GM23248 (cell line): ENCODE data around the gene ADAT3. TPM values are rescaled to one million over a fixed set of nuclear protein-coding genes. Genes with fewer than 3 reads are reported as not detected.

Source experiments
- DNase-seq: peaks from one replicate; pipeline ENCODE4 v3.0.0-alpha.2; 2015
- H2AFZ ChIP-seq: fragments of 200-600 bp; sonication (generic); 2 replicates; pipeline ENCODE4 v1.6.1; 2016; ENCODE audit warnings: antibody characterized with exemption
- H3F3A ChIP-seq: fragments of 200-600 bp; sonication (generic); 2 replicates; pipeline ENCODE4 v1.6.1; 2016; ENCODE audit warnings: mild to moderate bottlenecking, antibody characterized with exemption, mixed run types; ENCODE audit not compliant: insufficient read depth
- H3K27ac ChIP-seq: fragments of 200-600 bp; sonication (generic); 2 replicates; pipeline ENCODE4 v1.5.1; 2016; ENCODE audit warnings: mild to moderate bottlenecking
- H3K27me3 ChIP-seq: fragments of 200-600 bp; sonication (generic); replicated peaks from 2 replicates; pipeline ENCODE4 v1.6.1; 2016; ENCODE audit warnings: mild to moderate bottlenecking; ENCODE audit not compliant: insufficient read depth
- H3K36me3 ChIP-seq: fragments of 200-600 bp; sonication (generic); 2 replicates; pipeline ENCODE4 v1.6.1; 2016; ENCODE audit warnings: low read depth, mild to moderate bottlenecking
- H3K4me1 ChIP-seq: fragments of 200-600 bp; sonication (generic); 2 replicates; pipeline ENCODE4 v1.6.1; 2016; ENCODE audit warnings: mild to moderate bottlenecking; ENCODE audit not compliant: insufficient read depth
- H3K4me2 ChIP-seq: fragments of 200-600 bp; sonication (generic); one replicate; pipeline ENCODE4 v1.6.1; 2016; ENCODE audit warnings: mild to moderate bottlenecking; ENCODE audit not compliant: unreplicated experiment
- H3K4me3 ChIP-seq: fragments of 200-600 bp; sonication (generic); 2 replicates; pipeline ENCODE4 v1.5.1; 2016; ENCODE audit warnings: mild to moderate bottlenecking
- H3K79me2 ChIP-seq: fragments of 200-600 bp; sonication (generic); 2 replicates; pipeline ENCODE4 v1.6.1; 2016; ENCODE audit warnings: mild to moderate bottlenecking; ENCODE audit not compliant: insufficient read depth
- H3K9ac ChIP-seq: fragments of 200-600 bp; sonication (generic); 2 replicates; pipeline ENCODE4 v1.6.1; 2016; ENCODE audit warnings: mild to moderate bottlenecking
- H3K9me2 ChIP-seq: fragments of 200-600 bp; sonication (generic); 2 replicates; pipeline ENCODE4 v1.6.1; 2016; ENCODE audit warnings: mixed run types, mild to moderate bottlenecking, moderate library complexity; ENCODE audit not compliant: insufficient read depth
- H3K9me3 ChIP-seq: fragments of 200-600 bp; sonication (generic); one replicate; pipeline ENCODE4 v1.6.1; 2017; ENCODE audit warnings: low read depth
- H4K20me1 ChIP-seq: fragments of 200-600 bp; sonication (generic); 2 replicates; pipeline ENCODE4 v1.6.0; 2016; ENCODE audit not compliant: insufficient read depth
- EZH2 ChIP-seq: fragments of 200-600 bp; sonication (generic); IDR thresholded peaks from 2 replicates; pipeline ENCODE4 v1.6.1; 2018; ENCODE audit warnings: antibody characterized with exemption, mild to moderate bottlenecking; ENCODE audit not compliant: insufficient read depth, poor library complexity, severe bottlenecking
- EZH2phosphoT487 ChIP-seq: fragments of 200-600 bp; sonication (generic); IDR thresholded peaks from 2 replicates; pipeline ENCODE4 v1.6.1; 2018; ENCODE audit warnings: antibody characterized with exemption, moderate library complexity, mild to moderate bottlenecking, low read depth; ENCODE audit not compliant: insufficient read depth
- WGBS, 2 experiments: methylation state at CpG; one replicate each; pipeline ENCODE4 v1.1.6; 2015 to 2017; ENCODE audit warnings: low lambda C conversion rate in 2 of 2, low coverage in 1 of 2; ENCODE audit errors: missing lambda C conversion rate in 2 of 2; 5-methylcytosine and 5-hydroxymethylcytosine counted together
- in situ Hi-C: fragments of 300-500 bp; cut with MboI; formaldehyde crosslinking; loops from 2 replicates; pipeline ENCODE4 v1.15.0; 2020
- polyA plus RNA-seq: library from polyadenylated mRNA; unstranded; fragments of >200 nt; fragmentation: Nextera tagmentation; extraction: Ambion mirVana; gene quantifications from 2 replicates; pipeline ENCODE4 v1.2.1, GENCODE V29; 2016
- total RNA-seq: library from RNA; depleted of rRNA; stranded (reverse); fragments of >200 nt; shearing (Covaris generic); gene quantifications from 2 replicates; pipeline ENCODE4 v1.2.3, GENCODE V29; 2014

The ADAT3 gene
- total and polyA plus RNA-seq, 2 experiments from 2014 or later, result 0.22 to 3.2 TPM

DNA sequence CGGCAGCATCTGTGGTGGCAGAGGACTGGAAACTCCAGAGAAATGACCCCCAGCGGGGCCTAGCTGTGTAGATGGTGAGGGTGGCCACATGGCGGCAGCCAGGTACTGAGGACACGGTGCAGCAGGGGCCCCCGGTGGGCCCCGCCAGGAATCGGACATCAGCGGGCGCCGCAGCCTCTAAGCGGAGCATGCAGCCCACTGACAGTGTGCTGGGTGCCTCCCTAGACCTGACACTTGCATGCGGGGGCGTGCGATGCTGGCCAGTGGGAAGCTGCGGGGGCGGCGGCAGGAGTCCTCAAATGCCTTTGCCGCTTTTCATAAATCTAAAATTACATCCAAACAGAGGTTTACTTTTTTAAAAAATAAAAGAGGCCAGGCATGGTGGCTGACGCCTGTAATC, 16.1 kb downstream of the ADAT3 start:
- Histone ChIP-seq H3K4me3 (no peak overlapping the region), H4K20me1 (no peaks in the 10 kb centered on the region), H3K9me3 (no peaks in the 10 kb centered on the region), H3K27me3 (no peaks in the 10 kb centered on the region), H3K4me2 (no peak overlapping the region), H2AFZ (no peak overlapping the region), H3K27ac (no peak overlapping the region), H3K9me2 (no peaks in the 10 kb centered on the region), H3K9ac (no peak overlapping the region), H3K79me2 (no peaks in the 10 kb centered on the region), H3K4me1 (no peaks in the 10 kb centered on the region), H3F3A (no peaks in the 10 kb centered on the region), H3K36me3 (no peaks in the 10 kb centered on the region; the same call in 1 of the 2 replicates)
- no peak for DNase-seq
- TF ChIP-seq EZH2phosphoT487 (no peak), EZH2 (no peak)
- in situ Hi-C loops, result no loop called here
- WGBS, 2 experiments, result 93 to 95% methylated on average over 19 of the region's 19 CpGs

DNA sequence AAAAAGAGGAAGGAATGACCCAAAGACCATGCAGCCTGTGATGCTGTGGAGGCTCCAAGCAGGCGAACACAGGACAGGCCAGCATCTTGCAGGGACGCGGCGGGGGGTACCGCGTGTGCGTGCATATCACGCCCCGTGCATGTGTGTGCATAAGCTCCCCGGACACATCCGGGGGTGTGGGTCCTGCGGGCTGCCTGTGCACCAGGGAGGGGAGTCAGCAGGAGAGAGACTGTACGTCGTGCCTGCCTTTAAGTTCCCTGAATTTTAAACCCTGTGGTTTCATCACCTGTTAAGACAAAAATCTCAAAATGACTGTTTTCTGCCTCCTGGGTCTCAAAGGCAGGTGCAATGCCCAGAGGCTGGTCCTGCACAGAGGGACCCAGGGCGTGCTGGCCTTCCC, 16.6 kb downstream of the ADAT3 start:
- Histone ChIP-seq H3K9ac (no peak overlapping the region), H3K27ac (no peak overlapping the region), H3K9me2 (no peaks in the 10 kb centered on the region), H3K36me3 (no peaks in the 10 kb centered on the region; the same call in 1 of the 2 replicates), H3K79me2 (no peaks in the 10 kb centered on the region), H3K4me3 (no peak overlapping the region), H3F3A (no peaks in the 10 kb centered on the region), H2AFZ (no peak overlapping the region), H3K4me1 (no peaks in the 10 kb centered on the region), H3K27me3 (no peaks in the 10 kb centered on the region), H3K9me3 (no peaks in the 10 kb centered on the region), H3K4me2 (no peak overlapping the region), H4K20me1 (no peaks in the 10 kb centered on the region)
- DNase-seq, result no peak
- WGBS, 2 experiments, result 98% methylated on average over 15 of the region's 15 CpGs
- in situ Hi-C loops, result no loop called here
- TF ChIP-seq EZH2, result no peak
- TF ChIP-seq EZH2phosphoT487, result no peak

- in situ Hi-C loops, result no loop called here
- TF ChIP-seq EZH2phosphoT487 (no peak), EZH2 (no peak)
- 93 to 98% methylated on average over 19 to 23 of the region's 23 CpGs for whole genome bisulfite sequencing, 2 experiments
- Histone ChIP-seq H3K36me3 (no peaks in the 10 kb centered on the region; the same call in 1 of the 2 replicates), H3K9ac (no peak overlapping the region), H3K9me2 (no peaks in the 10 kb centered on the region), H2AFZ (no peak overlapping the region), H4K20me1 (no peaks in the 10 kb centered on the region), H3K27ac (no peak overlapping the region), H3K4me2 (no peak overlapping the region), H3K4me3 (no peak overlapping the region), H3K9me3 (no peaks in the 10 kb centered on the region), H3K4me1 (no peaks in the 10 kb centered on the region), H3K79me2 (no peaks in the 10 kb centered on the region), H3F3A (no peaks in the 10 kb centered on the region), H3K27me3 (no peaks in the 10 kb centered on the region)
- DNase-seq, result no peak
Observed at GRCh38 chr19:1922803-1923202, 17.6 kb downstream of the ADAT3 start.

DNA sequence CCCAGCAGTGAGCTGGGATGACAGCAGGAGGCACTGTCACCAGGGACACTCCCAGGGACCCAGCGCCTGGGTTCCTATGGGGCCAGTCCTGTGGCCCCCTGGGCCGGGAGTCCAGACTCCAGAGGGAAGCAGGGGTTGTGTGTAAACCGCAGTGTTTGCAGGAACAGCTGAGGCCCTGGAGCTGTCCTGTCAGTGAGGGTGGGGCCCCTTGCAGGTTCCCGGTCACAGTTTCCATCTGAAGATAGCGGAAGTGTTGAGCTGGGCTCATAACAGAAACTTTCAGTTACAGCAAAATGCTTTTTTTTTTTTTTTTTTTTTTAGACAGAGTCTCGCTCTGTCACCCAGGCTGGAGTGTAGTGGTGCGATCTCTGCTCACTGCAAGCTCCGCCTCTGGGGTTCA, 18.1 kb downstream of the ADAT3 start:
- WGBS, 2 experiments, result 79 to 84% methylated on average over 5 of the region's 8 CpGs
- no peaks in the 10 kb centered on the region; the same call in 1 of the 2 replicates for H3K36me3 ChIP-seq
- H3F3A ChIP-seq, result no peaks in the 10 kb centered on the region; the same call in 1 of the 2 replicates
- H3K4me3 ChIP-seq, result no peak overlapping the region
- H3K79me2 ChIP-seq, result no peaks in the 10 kb centered on the region
- H3K27ac ChIP-seq, result no peak overlapping the region
- H3K9me3 ChIP-seq, result no peaks in the 10 kb centered on the region
- H2AFZ ChIP-seq, result no peak overlapping the region
- no peak for DNase-seq
- no peak for TF ChIP-seq EZH2phosphoT487
- no peak for TF ChIP-seq EZH2
- no peak overlapping the region for H3K4me2 ChIP-seq
- H3K9me2 ChIP-seq, result no peaks in the 10 kb centered on the region
- no peaks in the 10 kb centered on the region for H3K27me3 ChIP-seq
- H3K4me1 ChIP-seq, result no peaks in the 10 kb centered on the region
- in situ Hi-C loops, result no loop called here
- H3K9ac ChIP-seq, result no peak overlapping the region
- no peaks in the 10 kb centered on the region for H4K20me1 ChIP-seq

DNA sequence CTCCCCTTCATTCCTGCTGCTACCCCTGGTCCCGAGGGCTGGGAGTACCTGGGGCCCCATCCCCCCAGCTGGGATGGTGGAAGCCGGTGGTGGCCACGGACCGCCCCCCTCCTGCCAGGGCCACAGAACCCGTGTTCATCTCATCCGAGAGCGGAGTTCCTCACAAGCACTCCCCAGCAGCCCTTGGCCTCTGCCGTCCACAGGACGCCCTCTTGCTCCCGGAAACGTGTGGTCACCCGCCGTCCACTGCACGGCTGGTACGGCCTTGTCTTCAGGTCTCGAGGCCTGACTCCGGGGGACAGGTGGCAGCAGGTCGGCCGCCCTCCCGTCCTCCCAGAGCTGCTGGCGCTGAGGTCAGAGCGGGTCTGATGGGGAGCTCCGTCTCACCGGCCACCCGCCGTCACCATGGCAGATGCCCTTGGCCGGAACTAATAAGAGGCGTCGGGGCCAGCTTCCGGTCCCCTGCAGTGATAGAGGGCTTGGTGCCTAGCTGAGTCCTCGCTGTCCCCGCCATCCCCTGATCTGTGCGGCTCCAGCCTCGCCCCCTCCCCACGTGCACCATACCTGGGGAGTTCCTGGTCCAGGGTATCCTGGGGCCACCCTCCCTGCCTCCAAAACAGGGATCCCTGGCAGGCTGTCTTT, 19.2 kb downstream of the ADAT3 start:
- Histone ChIP-seq H3K27ac (no peak overlapping the region), H3K4me2 (no peak overlapping the region), H3K79me2 (no peaks in the 10 kb centered on the region), H3K27me3 (no peaks in the 10 kb centered on the region), H3K4me3 (no peak overlapping the region), H3K9ac (no peak overlapping the region), H3K36me3 (no peaks in the 10 kb centered on the region; the same call in 1 of the 2 replicates), H3F3A (no peaks in the 10 kb centered on the region; the same call in 1 of the 2 replicates), H2AFZ (no peak overlapping the region), H4K20me1 (no peaks in the 10 kb centered on the region), H3K9me3 (no peaks in the 10 kb centered on the region), H3K9me2 (no peaks in the 10 kb centered on the region), H3K4me1 (no peaks in the 10 kb centered on the region)
- no peak for DNase-seq
- TF ChIP-seq EZH2phosphoT487, result no peak
- no peak for TF ChIP-seq EZH2
- in situ Hi-C loops, result no loop called here
- 88 to 93% methylated on average over 26 to 29 of the region's 35 CpGs for WGBS, 2 experiments
